ENCODE measurements around the gene HYAL3. TPM values are rescaled to one million over a fixed set of nuclear protein-coding genes. Genes with fewer than 3 reads are reported as not detected.
"Not testable (repeated sequence)": the region's sequence is repeated elsewhere in the genome, so short reads cannot be mapped to it uniquely, and the experiment has no call there.

HYAL3 gene
- total RNA-seq, 1 donor from 2014 or later = 9.6 TPM

DNA sequence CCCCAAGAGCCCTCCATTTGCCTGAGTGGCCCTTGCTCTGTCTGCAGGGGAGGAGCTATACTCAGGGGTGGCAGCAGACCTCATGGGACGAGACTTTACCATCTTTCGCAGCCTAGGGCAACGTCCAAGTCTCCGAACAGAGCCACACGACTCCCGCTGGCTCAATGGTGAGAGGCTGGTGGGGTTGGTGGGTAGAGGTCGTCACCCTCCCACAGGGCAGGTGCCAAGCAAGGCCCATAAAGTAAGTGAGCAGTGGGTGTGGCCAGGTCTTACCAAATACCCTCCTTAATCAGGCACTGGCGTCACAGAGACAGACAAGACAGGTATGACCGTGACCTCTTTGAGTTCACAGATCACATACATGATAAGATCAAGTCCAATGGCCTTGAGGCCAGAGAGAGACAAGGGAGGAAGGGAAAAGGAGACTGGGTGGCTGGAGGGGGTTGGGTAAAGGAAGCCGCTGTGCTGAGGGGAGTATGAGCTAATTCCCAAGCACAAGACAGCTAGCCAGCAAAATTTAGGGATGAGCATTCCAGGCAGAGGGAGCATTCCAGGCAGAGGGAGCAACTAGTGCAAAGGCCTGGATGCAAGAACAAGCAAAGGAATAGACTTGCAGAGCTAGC, 27.8 kb downstream of the HYAL3 start:
- DNase-seq (ENCODE audit: low read depth, low spot score) = no peak

DNA sequence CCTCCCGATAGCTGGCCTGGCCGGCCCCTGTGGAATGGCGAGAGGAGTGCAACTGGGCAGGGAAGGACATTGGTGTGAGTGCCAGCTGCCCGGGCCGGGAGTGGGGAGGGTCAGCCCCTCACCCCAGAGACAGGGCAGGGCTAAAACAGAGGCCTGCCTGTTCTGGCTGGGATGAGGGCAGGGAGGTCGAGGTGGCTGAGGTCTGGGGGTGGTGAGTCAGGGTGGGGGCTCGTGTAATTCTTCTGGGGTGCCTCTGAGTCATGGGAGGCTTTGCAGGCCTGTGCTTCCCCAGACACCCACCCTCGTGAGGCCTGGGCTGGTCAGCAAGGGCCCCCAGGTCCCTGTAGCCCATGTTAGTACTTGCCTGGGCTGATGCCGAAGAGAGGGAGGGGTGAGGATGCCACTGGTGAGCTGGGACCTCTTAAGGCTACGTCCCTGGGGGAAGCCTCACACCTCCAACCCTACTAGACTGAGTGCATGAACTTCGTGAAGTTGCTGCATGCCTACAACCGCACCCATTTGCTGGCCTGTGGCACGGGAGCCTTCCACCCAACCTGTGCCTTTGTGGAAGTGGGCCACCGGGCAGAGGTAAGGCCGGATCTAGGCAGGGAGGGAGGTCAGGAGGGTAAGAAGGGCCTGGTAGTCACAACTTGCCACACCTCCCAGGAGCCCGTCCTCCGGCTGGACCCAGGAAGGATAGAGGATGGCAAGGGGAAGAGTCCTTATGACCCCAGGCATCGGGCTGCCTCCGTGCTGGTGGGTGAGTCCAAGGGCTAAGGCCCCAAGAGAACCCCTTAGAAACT, 28.6 kb downstream of the HYAL3 start:
- DNase-seq (ENCODE audit: low read depth, low spot score) = no peak

DNA sequence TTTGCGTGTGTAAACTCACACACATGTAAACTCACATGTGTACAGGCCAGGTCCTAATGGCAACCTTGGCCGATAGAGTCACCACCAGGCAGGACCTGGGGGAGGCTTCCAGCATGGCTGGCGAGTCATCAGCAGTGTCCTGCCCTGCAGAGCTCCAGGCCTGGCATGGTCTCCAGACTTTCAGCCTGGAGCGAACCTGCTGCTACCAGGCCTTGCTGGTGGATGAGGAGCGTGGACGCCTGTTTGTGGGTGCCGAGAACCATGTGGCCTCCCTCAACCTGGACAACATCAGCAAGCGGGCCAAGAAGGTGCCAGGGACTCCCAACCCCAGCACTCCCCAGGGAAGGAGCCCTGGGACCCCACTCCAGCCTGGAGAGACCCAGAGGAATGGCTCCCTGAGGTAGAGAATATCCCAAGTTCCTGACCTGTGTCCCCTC, 29.2 kb downstream of the HYAL3 start:
- DNase-seq (ENCODE audit: low read depth, low spot score) = no peak

DNA sequence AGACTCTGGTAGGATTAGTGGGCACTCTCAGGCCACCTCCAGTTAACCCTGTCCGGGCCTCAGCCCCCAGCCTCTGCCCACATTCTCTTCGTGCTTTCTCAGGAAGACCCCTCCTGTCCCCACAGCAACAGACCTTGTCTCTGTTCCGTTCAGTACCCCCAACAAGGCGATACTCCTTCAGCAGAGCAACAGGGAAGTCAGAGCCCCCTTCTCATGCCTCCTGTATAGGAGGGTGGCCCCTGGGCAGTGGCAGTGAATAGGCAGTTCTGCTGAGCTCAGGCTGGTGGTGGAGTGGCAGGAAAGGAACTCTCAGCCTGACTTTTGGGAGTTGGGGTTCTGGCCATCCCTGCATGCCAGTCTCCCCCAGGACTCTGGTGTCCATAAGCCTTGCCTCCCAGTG, 29.7 kb downstream of the HYAL3 start:
- DNase-seq (ENCODE audit: low read depth, low spot score) = no peak

DNA sequence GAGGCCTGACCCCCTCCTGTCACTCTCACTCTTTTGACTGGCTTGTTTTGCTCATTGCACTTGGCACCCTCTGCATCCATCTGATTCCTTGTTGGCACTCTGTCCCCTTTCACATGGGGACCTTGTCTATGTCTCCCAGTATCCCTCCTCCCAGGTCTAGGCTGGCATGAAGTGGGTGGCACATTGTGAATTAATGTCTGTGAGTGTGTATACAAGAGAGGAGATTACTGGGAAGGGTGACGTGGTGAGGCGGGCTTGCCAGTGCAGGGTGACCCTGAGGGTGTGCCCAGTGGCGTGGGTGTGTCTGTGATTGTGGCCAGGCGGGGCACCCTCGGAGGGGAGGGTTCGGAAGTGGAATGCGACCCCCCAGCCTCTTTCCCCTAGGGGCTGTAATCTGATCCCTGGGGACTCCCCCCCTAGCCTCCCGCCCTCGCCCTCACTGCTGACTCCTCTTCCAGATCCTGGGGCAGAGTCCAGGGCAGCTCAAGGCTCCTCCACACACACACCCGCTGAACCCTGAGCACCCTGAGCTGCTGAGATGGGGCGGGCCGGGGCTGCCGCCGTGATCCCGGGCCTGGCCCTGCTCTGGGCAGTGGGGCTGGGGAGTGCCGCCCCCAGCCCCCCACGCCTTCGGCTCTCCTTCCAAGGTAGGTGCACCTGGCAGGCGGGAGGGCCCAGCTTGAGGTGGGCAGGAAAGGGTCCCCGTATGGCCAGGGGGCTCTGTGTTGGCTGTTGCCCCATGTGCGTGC, 30.3 kb downstream of the HYAL3 start, which contains the start of gene SEMA3B:
Gene SEMA3B, plus strand, starts transcription at position 445 of the 749 bp plus-strand sequence. Its CDS starts 94 bp downstream, at position 539.
- DNase-seq (ENCODE audit: low read depth, low spot score) = no peak

DNA sequence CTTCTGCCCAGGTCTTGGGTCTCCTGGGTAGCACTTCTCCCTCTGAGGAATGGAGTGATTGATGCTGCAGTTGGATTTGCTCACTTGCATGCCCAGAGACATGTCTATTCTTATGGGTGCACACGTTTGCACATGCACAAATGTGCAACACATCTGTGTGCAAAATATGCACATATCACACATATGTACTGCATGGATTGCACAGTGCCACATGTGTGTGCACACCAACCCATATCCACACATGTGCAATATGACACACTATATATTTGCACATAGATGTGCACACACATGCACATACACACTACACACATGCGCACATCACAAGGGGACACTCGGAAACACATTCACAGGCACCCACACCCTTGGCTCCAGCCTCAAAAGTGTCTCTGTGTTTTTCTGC, 30.9 kb downstream of the HYAL3 start:
- no peak for DNase-seq (ENCODE audit: low read depth, low spot score)

DNA sequence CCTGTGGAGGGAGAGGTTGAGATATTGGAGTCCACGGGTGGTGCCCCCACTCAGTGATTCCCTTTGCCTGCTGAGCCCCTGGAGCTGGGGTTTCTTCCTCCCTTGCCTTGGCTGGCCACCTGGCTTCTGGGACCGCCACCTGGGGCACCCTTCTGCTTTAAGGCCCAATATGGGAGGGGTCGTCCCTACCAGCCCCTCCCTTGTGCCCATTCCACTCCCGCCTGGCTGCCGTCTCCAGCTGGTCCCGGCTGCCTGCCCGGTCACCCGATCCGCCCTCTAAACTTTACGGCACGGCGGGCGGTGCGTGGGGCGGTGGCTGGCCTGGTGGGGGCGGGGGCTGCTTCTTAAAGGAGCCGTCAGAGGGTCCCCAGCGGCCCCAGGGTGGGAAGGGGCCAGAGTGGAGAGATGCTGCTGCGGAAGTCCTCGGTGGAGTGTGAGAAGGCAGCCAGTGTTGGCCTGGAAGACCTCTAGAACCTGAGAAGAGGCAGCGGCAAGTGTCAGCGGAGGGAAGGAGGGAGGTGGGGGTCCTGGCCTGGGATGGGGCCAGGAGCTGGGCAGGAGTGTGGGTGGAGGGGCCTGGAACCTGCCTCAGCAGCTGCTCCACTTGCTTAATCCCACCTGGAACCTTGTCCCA, 31.8 kb downstream of the HYAL3 start:
- DNase-seq (ENCODE audit: low read depth, low spot score) = no peak

DNA sequence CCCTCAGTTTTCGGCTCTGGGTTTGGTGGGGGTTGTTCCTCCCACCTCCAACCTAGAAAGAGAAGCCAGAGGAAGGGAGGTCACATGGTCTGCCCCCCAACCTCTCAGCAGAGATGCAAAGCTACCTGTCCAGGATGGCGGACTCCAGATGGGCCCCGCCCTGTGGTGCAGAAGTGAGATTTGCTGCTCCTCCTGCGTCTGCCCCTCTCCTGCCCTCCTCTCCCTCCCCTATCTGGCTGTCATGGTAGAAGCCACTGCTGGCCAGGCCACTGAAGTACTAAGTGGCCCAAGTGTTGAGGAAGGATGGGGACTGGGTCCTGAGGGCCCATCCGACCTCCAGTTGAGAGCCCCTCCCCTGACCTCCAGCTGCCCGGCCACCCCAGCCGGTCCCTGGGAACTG, 32.4 kb downstream of the HYAL3 start:
- no peak for DNase-seq (ENCODE audit: low read depth, low spot score)

DNA sequence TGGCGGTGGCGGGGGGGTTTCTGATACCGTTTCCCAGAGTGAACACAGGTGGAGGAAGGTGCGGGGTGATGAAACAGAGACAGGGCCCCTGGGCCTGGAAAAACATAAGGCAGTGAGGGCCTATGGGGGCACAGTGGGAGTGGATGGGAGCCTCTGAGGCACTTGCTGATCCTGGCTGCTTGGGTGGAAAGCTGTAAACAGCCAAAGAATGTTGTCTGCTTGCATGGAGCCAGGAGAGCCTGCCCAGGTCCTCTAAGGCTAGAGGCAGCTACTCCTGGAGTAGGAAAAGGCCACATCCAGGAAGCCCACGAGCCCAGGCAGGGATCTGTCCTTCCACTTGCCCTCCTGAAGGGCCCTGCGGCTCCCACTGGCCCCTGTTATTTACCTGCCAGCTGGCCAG, 33.2 kb downstream of the HYAL3 start:
- no peak for DNase-seq (ENCODE audit: low read depth, low spot score)

DNA sequence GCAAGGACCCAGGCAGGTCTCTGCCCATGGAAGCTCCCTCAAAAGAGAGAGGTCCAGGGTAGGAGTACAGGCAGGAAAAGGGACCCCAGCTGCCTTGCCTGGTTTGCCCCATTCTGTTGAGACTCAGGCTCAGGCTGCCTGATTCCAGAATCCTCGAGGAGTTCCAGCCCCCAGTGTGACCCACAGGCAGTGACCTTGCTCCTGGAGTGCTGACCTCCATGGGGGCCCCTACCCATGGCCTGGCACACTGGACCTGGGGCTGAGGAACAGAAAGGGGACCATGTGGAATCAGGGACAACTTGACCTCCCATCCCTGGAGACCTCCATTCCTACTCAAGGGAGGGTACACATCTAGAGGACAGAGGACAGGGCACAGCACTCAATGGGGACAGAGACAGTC, 33.6 kb downstream of the HYAL3 start:
- no peak for DNase-seq (ENCODE audit: low read depth, low spot score)

DNA sequence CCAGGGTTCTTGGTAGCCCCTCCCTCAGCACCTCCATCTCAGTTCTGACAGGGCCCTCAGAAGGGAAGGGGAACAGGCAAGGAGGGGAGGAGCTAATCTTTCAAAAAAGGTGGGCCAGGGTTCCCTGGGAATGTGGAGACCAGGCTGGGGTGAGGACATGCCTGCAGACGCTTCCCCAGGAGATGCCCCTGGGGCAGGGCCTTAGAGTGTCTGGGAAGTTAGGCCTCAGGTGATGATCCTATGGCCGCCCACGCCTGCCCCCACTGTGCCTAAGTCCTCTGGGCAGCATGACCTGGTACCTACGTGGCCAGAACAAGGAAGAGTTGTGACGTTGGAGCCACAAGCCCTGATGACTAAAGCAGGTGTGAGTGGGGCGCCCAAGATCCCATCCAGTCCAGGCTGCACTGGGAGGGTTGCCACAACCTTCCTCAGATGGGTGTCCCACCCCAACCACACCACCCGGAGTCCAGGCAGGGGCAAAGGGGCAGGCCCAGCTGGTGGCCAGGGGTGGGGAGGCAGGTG, 34.2 kb downstream of the HYAL3 start:
- DNase-seq (ENCODE audit: low read depth, low spot score) = no peak

DNA sequence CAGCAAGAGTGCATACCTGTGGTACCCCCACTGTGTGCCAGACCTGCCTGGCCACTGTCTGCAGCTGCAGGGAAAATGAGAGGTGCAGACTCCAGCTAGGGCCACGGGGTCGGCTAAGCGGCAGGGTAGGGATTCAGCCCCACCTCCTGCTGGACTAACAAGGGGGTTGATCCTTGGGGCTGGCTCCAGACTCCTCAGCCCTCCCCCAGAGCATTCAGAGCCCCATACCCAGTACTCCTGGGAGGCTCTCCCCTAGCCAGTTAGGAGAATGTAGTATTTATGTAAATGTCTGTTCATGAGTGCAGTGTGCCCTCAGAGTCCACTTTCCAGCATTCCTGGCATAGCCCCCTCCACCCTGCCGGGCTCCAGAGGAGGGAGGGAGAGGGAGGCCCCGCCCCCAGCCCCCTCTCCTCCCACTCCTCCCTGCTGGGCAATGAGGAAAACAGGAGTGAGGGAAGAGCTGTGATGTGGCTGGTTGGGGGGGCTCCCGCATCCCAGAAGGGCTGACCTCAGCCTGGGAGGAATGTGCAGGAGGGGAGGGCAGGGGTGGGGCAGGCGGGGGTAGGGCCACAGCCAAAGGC, 34.7 kb downstream of the HYAL3 start:
- no peak for DNase-seq (ENCODE audit: low read depth, low spot score)

DNA sequence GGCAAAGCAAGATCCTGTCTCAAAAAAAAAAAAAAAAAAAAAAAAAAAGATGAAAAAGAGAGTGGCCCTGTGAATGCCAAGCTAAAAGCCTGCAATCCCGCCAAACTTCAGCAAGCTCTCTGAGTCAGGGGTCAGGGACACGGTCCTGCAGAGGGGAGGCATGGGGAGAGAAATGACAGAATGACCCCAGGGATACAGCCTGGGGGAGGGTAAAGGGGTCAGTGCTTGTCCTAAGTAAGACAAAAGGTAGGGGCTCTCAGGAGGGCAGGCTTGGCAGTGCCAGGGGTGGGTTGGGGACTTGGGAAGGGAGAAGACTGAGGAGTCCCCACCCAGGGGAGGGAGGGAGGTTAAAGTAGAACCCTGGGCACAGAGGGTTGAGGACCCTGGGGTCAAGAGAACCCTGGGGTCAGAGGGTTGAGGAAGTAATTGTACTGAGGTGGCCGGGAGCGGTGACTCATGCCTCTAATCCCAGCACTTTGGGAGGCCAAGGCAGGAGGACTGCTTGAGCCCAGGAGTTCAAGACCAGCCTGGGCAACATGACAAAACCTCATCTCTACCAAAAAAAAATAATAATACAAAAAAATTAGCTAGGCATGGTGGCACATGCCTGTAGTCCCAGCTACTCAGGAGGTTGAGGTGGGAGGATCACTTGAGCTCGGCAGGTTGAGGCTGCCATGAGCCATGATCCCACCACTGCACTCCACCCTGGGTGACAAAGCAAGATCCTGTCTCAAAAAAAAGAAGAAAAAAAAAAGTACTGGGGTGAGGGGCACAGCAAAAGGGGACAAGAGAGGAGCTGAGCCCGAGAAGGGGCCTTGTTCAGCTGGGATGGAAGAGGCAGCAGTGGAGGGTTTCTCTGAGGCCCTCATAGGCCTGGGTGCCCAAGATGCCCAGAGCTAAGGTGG, 35.5 kb downstream of the HYAL3 start:
- DNase-seq (ENCODE audit: low read depth, low spot score) = no peak

DNA sequence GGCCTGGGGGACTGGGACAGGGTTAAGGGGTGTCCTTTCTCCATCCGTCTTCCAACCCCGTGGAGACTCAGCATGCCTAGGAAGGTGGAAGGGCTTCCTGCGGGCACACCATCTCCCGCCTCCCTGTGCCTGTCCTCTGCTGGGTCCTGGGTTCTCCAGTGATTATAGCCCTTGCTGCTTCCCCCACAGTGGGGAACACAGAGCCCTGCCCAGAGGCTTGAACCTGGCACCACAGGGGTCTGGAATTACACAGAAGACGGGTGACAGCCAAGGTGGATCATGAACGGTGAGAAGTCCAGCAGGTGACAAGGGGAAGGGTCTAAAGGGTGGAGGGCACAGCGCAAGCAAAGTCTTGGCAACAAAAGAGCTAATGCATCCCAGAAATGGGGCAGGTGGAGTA, 36.4 kb downstream of the HYAL3 start:
- DNase-seq (ENCODE audit: low read depth, low spot score) = no peak

DNA sequence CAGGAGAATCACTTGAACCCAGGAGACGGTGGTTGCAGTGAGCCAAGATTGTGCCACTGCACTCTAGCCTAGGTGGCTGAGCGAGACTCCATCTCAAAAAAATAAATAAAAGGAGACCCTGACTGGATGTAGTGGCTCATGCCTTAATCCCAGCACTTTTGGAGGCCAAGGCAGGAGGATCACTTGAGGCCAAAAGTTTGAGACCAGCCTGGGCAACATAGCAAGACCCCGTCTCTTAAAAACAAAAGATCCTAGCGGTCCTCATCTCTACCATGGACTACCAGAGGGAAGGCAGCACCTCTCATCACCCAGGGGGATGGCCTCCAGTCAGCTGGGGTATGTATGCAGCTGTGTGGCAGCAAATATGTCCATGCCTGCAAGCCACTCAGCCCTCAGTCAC, 37.0 kb downstream of the HYAL3 start:
- DNase-seq (ENCODE audit: low read depth, low spot score) = not testable (repeated sequence)

DNA sequence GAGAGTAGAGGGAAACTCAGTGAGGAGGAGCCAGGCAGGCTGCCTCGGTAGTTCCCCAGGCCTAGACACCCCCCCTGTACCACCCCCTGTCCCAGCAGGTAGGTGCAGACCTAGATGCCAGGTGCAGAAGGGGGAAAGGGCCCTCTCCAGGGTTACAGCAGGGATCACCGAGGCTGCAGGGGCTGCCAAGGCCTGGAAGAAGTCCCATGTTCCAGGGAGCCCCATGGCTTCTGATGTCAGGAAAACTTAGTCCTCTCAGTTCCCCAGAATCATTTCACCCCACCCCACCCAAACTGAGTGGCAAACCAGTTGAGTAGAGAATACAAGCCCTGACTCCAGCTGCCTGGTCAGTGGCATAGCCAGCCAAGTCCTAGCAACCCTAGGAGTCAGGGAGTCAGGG, 37.7 kb downstream of the HYAL3 start:
- no peak for DNase-seq (ENCODE audit: low read depth, low spot score)

DNA sequence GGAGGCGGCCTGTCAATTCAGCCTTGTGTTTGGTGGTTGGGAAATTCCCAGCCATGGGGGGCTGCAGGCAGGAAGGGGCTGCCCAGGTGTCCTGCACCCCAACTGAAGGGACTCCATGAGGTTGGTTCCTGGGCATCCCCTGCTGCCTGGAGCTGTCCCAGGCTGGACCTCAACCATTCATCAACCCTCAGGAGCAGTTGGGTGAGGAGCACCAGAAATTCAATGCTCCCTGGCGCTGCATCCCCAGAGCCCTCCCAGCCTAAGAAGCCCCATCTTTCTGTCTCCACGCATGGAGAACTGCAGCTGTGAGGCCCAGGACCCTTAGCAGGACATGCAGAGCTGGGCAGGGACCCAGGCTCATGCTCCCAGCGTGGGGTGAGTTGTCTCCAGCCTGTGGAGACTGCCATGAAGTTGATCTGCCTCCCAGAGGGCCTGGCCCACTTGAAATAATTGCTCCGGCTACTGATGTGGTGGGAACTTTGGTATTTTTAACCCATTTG, 38.2 kb downstream of the HYAL3 start:
- no peak for DNase-seq (ENCODE audit: low read depth, low spot score)

DNA sequence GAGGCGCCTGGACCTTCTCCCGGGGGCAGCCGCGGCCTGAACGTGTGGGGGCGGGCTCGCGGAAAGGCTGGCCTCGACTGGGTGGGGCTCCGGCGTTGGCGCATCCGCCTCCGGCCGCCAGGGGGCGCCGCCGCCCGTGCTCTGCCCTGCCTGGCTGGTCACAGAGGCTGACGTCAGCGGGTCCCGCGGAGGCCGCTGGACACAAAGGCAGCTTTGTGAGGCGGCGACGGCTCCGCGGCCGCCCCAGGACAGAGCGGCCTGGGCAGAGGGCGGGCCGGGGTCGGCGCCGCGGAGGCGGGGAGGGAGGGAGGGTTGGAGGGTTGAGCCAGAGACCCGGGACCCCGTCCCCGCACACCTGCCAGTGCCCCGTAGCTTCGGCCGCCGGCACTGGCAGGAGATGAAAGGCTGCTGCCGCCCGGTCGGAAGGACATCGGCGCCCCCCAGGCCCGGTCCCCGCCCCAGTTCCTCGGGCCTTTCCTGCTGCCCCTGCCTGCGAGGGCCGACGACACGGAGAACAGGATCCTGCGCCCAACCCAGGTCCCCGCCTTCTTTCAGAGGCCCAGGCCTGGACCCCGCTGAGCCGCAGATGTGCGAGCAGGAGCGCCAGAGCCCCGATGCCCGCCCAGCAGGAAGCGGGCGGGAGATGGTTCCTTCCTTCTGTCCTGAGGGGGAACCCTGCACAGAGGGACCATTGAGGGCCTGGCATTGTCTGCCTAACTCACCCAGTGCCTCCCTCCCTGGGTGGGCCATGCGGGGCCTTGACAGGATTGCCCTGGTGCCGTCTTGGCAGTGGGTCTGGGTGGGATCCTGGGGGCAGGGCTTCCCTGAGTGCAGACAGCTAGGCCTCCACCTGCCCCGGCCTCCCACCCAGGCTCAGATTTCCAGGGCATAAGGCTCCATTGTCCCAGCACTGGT, 38.9 kb downstream of the HYAL3 start:
- peak; percentile 63 for DNase-seq (ENCODE audit: low read depth, low spot score)
